VCaP (cell line): ENCODE results near the gene SLC25A21.
"Not testable (repeated sequence)": the region's sequence is repeated elsewhere in the genome, so short reads cannot be mapped to it uniquely, and the experiment has no call there.

Experiments used
- H3K27ac ChIP-seq: fragments of 450-650 bp; 2 replicates; pipeline ENCODE4 v1.5.1; 2017
- TF ChIP-seq, protein P1 (sequence below): fragments of 450-650 bp; conservative IDR thresholded peaks from 2 replicates; pipeline ENCODE4 v1.5.1; 2017; ENCODE audit warnings: mild to moderate bottlenecking, moderate library complexity

SLC25A21 gene

GRCh38 chr14:36700651-36701050 lies 471.8 kb downstream of the SLC25A21 start:
- no peak overlapping the region for H3K27ac ChIP-seq
- TF ChIP-seq, protein P1, sequence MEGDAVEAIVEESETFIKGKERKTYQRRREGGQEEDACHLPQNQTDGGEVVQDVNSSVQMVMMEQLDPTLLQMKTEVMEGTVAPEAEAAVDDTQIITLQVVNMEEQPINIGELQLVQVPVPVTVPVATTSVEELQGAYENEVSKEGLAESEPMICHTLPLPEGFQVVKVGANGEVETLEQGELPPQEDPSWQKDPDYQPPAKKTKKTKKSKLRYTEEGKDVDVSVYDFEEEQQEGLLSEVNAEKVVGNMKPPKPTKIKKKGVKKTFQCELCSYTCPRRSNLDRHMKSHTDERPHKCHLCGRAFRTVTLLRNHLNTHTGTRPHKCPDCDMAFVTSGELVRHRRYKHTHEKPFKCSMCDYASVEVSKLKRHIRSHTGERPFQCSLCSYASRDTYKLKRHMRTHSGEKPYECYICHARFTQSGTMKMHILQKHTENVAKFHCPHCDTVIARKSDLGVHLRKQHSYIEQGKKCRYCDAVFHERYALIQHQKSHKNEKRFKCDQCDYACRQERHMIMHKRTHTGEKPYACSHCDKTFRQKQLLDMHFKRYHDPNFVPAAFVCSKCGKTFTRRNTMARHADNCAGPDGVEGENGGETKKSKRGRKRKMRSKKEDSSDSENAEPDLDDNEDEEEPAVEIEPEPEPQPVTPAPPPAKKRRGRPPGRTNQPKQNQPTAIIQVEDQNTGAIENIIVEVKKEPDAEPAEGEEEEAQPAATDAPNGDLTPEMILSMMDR = no peak

- not testable (repeated sequence) for H3K27ac ChIP-seq
Measured at GRCh38 chr14:36699420-36699819, 473.0 kb downstream of the SLC25A21 start.

DNA sequence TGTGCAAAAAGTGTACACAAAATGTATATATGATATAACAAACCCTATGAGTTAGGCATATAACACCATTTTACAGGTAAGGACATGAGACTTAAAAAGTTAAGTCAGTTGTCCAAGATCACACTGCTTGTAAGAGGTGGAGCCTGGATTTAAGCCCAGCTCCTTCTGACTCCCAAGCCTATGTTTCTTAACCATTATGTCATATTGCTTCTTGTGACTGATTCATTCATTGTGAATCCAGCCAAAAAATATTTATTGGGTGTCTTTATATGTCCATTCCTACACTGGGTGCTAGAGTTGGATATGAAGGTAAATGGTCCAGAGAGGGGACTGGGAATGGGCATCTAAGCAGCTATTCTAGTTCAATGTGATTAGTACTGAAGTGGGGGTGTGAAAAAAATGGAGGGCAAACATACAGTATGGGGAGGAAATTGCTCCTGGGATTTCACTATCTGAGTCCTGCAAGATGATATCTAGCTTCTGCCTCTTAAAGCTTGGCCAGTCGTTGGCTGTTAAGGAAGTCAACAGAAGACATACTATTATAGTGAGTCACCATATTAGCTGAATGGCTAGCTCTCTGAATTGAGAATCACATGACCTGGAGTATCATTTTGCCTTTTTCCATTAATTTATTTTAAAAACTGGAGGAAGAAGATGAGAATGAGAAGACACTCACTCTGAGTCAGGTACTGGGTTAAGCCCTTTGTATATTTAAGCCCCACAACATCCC lies 481.9 kb downstream of the SLC25A21 start:
- no peak overlapping the region for H3K27ac ChIP-seq
- TF ChIP-seq, protein P1 = no peak

DNA sequence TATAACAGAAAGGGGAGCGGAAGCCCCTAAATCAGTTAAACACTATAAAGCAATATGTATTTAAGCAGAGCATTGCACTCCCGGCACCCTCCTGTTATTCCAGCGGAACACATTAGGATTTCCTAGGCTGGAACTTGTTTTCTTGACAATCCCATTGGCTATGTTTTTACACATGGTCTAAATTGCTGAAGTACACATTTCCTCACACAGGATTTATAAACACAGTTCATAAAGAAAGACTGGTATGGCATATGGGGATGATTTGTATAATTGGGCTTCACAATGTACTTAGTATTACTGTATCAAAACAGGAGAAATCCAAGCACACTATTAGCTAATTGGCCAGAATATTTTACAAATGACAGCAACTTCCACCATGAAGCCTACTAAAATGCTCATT lies 487.5 kb downstream of the SLC25A21 start:
- no peak overlapping the region for H3K27ac ChIP-seq
- TF ChIP-seq, protein P1 = no peak

DNA sequence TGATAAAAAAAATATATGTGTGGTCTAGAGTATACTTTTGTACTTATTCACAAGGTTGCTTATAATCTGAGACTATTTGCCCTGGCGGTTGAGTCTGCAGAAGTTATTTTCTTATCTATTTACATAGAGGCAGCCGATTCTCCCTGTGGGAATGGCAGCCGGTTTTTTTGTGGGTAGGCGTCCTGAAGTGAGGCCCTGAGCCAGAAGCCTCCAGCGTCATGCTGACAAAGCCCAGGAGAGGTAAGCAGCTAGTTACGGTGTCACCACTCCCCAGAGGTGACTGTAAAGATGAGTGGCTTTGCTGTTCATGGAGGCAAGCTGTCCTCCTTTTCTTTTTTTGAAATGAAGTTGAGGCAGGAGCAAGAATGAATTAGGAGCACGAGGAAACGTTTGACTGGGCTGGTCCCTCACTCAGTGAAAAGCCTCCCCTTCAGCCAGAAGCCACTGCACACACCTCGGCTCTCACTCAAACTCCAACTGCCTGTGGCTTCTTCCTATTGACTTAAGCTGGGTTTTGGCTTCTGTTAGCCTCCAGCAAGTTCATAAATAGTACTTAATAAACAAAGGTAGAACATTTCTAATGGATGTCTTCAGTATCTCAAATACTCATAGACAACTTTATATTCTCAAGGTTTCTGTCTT lies 489.2 kb downstream of the SLC25A21 start:
- TF ChIP-seq, protein P1 = no peak
- H3K27ac ChIP-seq = peak overlapping the region; percentile 64

DNA sequence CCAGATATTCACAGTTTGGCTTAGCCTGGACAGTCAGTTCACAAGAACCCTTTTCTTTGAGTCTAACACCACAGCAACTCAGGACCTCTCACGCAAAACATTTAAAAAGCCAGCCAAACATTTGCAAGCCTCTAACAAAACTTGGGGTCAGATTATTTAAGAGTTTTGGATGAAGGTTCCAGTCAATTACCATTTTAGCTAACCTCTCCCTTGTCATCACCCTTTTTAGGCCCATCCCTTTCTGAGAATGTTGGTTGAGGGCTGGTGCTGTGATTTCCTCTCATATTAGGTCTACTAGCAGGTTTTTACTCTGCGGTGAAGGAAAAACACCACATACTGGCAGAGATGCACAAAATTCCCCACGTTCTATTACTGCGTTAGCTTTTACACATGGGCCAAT lies 490.1 kb downstream of the SLC25A21 start:
- TF ChIP-seq, protein P1 = no peak
- H3K27ac ChIP-seq = peak overlapping the region; percentile 64

DNA sequence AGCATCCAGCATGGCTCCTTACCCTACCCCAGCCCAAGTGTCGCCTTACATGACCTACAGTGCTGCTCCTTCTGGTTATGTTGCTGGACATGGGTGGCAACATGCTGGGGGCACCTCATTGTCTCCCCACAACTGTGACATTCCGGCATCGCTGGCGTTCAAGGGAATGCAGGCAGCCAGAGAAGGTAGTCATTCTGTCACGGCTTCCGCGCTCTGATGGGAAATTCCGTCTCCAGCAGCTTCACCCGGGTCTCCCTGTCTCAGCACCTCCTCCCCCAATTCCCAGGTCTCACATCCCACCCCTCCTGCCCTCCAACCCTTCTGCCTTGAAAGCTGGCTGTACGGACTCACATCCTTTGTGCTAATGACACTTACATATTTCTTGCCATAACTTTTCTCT lies 496.2 kb downstream of the SLC25A21 start:
- no peak overlapping the region for H3K27ac ChIP-seq
- TF ChIP-seq, protein P1 = no peak

DNA sequence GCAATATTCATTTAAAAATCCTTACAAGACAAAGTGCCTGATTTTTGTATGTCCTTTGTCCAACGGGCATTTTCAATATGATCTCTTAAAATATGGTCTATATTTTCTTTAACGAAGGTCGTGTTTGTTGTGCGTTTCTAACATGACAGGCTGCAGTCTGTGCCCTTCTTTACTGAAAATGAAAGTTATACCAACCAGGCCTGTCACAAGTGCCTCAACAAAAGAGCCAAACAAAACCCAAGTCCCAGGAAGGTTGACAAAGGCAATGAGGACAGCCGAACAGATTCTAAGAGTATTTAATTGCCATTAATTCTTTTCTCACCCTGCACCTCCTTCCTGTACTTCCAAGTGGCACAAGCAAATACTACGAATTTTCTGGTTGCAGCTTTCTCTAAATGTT lies 496.8 kb downstream of the SLC25A21 start:
- TF ChIP-seq, protein P1 = no peak
- no peak overlapping the region for H3K27ac ChIP-seq
